Measurements from ENCODE around the gene ZDHHC9. TPM values are rescaled to one million over a fixed set of nuclear protein-coding genes. Genes with fewer than 3 reads are reported as not detected.

The ZDHHC9 gene
- total RNA-seq, 2 experiments from 2014 or later, result 3.0 to 4.1 TPM

DNA sequence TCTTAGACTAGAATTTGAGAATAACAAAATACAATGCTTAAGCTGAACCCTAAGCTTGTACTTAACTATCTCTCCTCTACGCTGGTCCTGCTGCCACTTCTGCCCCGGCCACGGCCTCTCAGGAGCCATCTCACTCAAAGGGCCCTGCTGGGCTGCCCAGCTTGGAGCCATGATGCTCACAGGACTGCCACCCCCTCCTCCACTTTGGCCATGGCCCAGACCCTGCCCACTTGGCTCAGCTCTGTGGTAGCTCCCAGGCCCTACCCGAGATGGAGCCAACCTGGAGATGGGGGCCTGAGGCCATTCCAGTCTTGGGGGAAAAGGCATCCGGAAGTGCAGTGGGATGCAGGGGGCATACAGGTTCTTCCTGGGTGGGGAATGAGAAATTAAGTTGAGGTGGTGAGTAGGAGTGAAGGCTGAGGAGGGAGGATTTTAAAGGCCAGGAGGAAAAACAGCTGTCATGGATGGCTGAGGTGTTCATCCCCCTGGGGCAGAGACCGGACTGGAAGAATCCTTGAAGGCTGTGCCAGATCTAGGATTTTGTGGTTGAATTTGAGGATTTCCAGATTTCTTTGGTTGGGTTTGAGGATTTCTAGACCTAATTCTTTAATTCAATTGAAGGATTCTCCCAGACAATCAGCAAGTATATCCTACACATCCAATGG lies 63.1 kb downstream of the ZDHHC9 start:
- intact Hi-C loops (cut with DNase I, micrococcal nuclease), result loop anchor here (1.0 to 10.0 kb wide), 8 partner anchors 11 to 106 kb away; partner anchors contain the start of gene XPNPEP2 (in 1 of the 2)
- Histone ChIP-seq H3K36me3 (ENCODE audit: insufficient read depth, low read length) (peaks cover 40% of the 10 kb centered on the region), H3K4me3 (ENCODE audit: low read length) (peak overlapping the region; percentile 76), H3K4me1 (ENCODE audit: insufficient read depth, low read length) (peaks cover 76% of the 10 kb centered on the region), H3K9me3 (ENCODE audit: control insufficient read depth in 1 of 2, insufficient read depth in 1 of 2, low read length in 2 of 2) (no peaks in the 10 kb centered on the region), H3K27me3 (ENCODE audit: control insufficient read depth in 1 of 2, insufficient read depth in 2 of 2, low read length in 2 of 2) (no peaks in the 10 kb centered on the region), H3K27ac (ENCODE audit: low read depth in 1 of 2, low read length in 2 of 2) (peak overlapping the region; percentile 77 to 90)
- no peak for DNase-seq
- no peak for ATAC-seq (ENCODE audit: poor library complexity)
- H3K36me3 Mint-ChIP-seq (ENCODE audit: low read depth), result peaks cover 69% of the 10 kb centered on the region
- TF ChIP-seq, protein P1, sequence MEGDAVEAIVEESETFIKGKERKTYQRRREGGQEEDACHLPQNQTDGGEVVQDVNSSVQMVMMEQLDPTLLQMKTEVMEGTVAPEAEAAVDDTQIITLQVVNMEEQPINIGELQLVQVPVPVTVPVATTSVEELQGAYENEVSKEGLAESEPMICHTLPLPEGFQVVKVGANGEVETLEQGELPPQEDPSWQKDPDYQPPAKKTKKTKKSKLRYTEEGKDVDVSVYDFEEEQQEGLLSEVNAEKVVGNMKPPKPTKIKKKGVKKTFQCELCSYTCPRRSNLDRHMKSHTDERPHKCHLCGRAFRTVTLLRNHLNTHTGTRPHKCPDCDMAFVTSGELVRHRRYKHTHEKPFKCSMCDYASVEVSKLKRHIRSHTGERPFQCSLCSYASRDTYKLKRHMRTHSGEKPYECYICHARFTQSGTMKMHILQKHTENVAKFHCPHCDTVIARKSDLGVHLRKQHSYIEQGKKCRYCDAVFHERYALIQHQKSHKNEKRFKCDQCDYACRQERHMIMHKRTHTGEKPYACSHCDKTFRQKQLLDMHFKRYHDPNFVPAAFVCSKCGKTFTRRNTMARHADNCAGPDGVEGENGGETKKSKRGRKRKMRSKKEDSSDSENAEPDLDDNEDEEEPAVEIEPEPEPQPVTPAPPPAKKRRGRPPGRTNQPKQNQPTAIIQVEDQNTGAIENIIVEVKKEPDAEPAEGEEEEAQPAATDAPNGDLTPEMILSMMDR (IDR thresholded peaks at IDR 0.05), result no peak
- no peaks in the 10 kb centered on the region for H3K9me3 Mint-ChIP-seq
- H3K27me3 Mint-ChIP-seq, result no peaks in the 10 kb centered on the region
- H3K4me3 Mint-ChIP-seq, result peak overlapping the region; percentile 85
- ChIA-PET CTCF (interaction anchor here (1.0 to 1.8 kb wide), 4 partner anchors 12 to 42 kb away, joined by 3 to 10 read pairs (median 4); no protein-coding TSS in a partner anchor), POLR2A (interaction anchor here (1.0 to 7.0 kb wide), 15 partner anchors 12 to 126 kb away, joined by 3 to 162 read pairs (median 6); partner anchors contain the start of genes APLN and XPNPEP2)
- peaks cover 75% of the 10 kb centered on the region for H3K4me1 Mint-ChIP-seq (ENCODE audit: low read depth)
- H3K27ac Mint-ChIP-seq, result peak overlapping the region; percentile 99

DNA sequence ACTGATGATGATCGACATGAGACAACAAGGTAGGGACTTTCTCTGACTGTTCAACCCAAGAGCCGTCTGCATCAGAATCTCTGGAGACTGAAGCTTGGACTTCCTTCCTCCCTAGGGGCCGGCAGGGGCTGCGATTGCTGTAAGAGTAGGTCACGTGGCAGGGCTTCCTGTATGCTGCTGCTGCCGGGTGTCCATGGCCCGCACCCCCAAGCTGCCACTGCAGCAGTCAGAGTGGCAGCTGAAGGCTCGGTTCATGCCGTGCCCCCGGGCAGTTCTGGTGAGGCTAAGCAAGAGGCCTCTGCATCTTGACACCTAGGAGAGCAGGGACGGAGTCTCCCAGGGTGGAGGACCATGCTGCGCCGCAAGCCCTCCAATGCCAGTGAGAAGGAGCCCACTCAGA lies 63.9 kb downstream of the ZDHHC9 start, which contains the start of gene SASH3:
SASH3 (plus strand) TSS at position 203 of the 400 bp plus-strand sequence; CDS start at position 352, 149 bp downstream.
- Mint-ChIP-seq H3K4me1 (ENCODE audit: low read depth) (peaks cover 74% of the 10 kb centered on the region), H3K9me3 (no peaks in the 10 kb centered on the region), H3K36me3 (ENCODE audit: low read depth) (peaks cover 63% of the 10 kb centered on the region), H3K27me3 (no peaks in the 10 kb centered on the region), H3K4me3 (peak within 1 kb of the TSS; percentile 85), H3K27ac (peak within 1 kb of the TSS; percentile 99)
- Histone ChIP-seq H3K9me3 (ENCODE audit: control insufficient read depth in 1 of 2, insufficient read depth in 1 of 2, low read length in 2 of 2) (no peaks in the 10 kb centered on the region), H3K36me3 (ENCODE audit: insufficient read depth, low read length) (peaks cover 33% of the 10 kb centered on the region), H3K4me1 (ENCODE audit: insufficient read depth, low read length) (peaks cover 77% of the 10 kb centered on the region), H3K27ac (ENCODE audit: low read depth in 1 of 2, low read length in 2 of 2) (peak within 1 kb of the TSS; percentile 77 to 90), H3K27me3 (ENCODE audit: control insufficient read depth in 1 of 2, insufficient read depth in 2 of 2, low read length in 2 of 2) (no peaks in the 10 kb centered on the region), H3K4me3 (ENCODE audit: low read length) (peak within 1 kb of the TSS; percentile 76)
- TF ChIP-seq, protein P1 (IDR thresholded peaks at IDR 0.05), result no peak
- ATAC-seq (ENCODE audit: poor library complexity) (peak; percentile 20), DNase-seq (peak; percentile 33 to 86 (median 64))
- POLR2A ChIA-PET, result interaction anchor here (1.2 to 7.0 kb wide), 7 partner anchors 11 to 102 kb away, joined by 3 to 162 read pairs (median 10); partner anchors contain the start of gene XPNPEP2
- intact Hi-C loops (cut with DNase I, micrococcal nuclease), result loop anchor here (2.0 to 10.0 kb wide), 7 partner anchors 21 to 105 kb away; partner anchors contain the start of gene XPNPEP2 (in 1 of the 2)
- CTCF ChIA-PET, result interaction anchor here (1.0 to 1.7 kb wide), 2 partner anchors 11 to 14 kb away, joined by 3 read pairs; no protein-coding TSS in a partner anchor

DNA sequence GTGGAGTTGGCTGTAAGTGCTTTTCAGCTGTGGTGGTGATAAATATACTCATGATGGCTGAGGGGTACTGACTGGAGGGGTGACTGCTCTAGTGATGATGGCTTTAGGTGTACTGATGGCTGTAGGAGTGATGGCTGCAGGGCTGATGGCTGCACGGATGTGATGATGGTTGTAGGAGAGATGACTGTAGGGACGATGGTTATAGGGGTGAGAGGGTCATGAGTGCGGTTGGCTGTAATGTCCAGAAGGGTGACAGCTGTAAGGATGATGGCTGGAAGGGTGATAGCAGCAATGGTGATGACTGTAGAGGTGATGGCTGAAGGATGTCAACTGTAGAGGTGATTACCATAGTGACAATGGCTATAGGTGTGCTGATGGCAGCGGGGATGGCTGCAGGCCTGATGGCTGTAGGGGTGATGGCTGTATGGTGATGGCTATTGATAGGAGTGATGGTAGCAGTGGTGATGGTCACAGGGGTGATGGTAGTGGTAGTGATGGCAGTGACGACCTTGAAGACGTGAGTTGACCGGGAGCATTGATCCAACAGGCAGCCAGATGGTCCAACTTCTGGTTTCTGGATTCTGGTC lies 64.5 kb downstream of the ZDHHC9 start:
- H3K9me3 ChIP-seq (ENCODE audit: control insufficient read depth in 1 of 2, insufficient read depth in 1 of 2, low read length in 2 of 2), result no peaks in the 10 kb centered on the region
- CTCF ChIA-PET, result interaction anchor here (0.9 to 1.7 kb wide), 4 partner anchors 10 to 14 kb away, joined by 3 read pairs; no protein-coding TSS in a partner anchor
- intact Hi-C loops (cut with DNase I, micrococcal nuclease), result no loop called here
- peak overlapping the region; percentile 77 to 90 for H3K27ac ChIP-seq (ENCODE audit: low read depth in 1 of 2, low read length in 2 of 2)
- peaks cover 57% of the 10 kb centered on the region for H3K36me3 Mint-ChIP-seq (ENCODE audit: low read depth)
- POLR2A ChIA-PET, result interaction anchor here (1.6 to 7.0 kb wide), 7 partner anchors 10 to 102 kb away, joined by 4 to 162 read pairs (median 10); no protein-coding TSS in a partner anchor
- peaks cover 28% of the 10 kb centered on the region for H3K36me3 ChIP-seq (ENCODE audit: insufficient read depth, low read length)
- no peaks in the 10 kb centered on the region for H3K27me3 Mint-ChIP-seq
- peak overlapping the region; percentile 99 for H3K27ac Mint-ChIP-seq
- no peaks in the 10 kb centered on the region for H3K9me3 Mint-ChIP-seq
- H3K4me1 Mint-ChIP-seq (ENCODE audit: low read depth), result peaks cover 73% of the 10 kb centered on the region
- TF ChIP-seq, protein P1 (IDR thresholded peaks at IDR 0.05), result no peak
- peaks cover 75% of the 10 kb centered on the region for H3K4me1 ChIP-seq (ENCODE audit: insufficient read depth, low read length)
- DNase-seq (peak in 1 of 14 experiments; percentile 2), ATAC-seq (ENCODE audit: poor library complexity) (no peak)
- peak overlapping the region; percentile 85 for H3K4me3 Mint-ChIP-seq
- H3K4me3 ChIP-seq (ENCODE audit: low read length), result peak overlapping the region; percentile 76
- H3K27me3 ChIP-seq (ENCODE audit: control insufficient read depth in 1 of 2, insufficient read depth in 2 of 2, low read length in 2 of 2), result no peaks in the 10 kb centered on the region

Measured in CD4-positive, alpha-beta T cell (primary cell).